Measurements from ENCODE around the gene DALRD3. TPM values are rescaled to one million over a fixed set of nuclear protein-coding genes. Genes with fewer than 3 reads are reported as not detected.

The DALRD3 gene, protein sequence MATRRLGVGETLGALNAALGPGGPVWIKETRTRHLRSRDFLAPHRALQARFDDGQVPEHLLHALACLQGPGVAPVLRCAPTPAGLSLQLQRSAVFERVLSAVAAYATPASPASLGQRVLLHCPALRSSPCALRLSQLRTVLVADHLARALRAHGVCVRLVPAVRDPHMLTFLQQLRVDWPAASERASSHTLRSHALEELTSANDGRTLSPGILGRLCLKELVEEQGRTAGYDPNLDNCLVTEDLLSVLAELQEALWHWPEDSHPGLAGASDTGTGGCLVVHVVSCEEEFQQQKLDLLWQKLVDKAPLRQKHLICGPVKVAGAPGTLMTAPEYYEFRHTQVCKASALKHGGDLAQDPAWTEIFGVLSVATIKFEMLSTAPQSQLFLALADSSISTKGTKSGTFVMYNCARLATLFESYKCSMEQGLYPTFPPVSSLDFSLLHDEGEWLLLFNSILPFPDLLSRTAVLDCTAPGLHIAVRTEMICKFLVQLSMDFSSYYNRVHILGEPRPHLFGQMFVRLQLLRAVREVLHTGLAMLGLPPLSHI
- total RNA-seq = 10 to 100 TPM; 19.5 to 19.7 TPM

DNA sequence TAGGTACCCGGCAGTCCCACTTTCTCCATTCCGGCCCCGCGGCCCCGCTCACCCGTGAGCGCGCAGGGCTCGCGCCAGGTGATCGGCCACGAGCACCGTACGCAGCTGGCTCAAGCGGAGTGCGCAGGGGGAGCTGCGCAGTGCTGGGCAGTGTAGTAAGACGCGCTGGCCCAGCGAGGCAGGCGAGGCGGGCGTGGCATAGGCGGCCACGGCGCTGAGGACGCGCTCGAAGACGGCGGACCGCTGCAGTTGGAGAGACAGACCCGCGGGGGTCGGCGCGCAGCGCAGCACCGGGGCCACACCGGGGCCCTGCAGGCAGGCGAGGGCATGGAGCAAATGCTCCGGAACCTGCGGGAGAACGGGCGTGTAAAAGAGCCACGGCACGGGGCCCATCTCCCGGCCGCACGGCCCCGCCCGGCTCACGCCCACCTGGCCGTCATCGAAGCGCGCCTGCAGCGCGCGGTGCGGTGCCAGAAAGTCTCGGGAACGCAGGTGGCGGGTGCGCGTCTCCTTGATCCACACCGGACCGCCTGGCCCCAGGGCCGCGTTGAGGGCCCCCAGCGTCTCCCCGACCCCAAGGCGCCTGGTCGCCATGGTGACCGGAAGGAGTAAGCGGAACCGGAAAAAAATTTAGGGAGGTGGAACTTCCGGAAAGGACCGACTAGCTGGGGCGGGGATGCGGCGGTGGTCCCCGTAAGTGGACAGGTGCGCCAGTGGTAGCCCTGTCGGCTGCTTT is at the start of gene DALRD3:
Gene DALRD3 (minus strand): TSS at position 610 of the 736 bp plus-strand sequence. CDS start 16 bp downstream, at position 594.
- intact Hi-C loops (cut with micrococcal nuclease) = loop anchor here (1.0 kb wide), 1 partner anchor 100 kb away; the partner anchor contains the start of gene ARIH2
- H3K9me3 Mint-ChIP-seq = no peaks in the 10 kb centered on the region

DNA sequence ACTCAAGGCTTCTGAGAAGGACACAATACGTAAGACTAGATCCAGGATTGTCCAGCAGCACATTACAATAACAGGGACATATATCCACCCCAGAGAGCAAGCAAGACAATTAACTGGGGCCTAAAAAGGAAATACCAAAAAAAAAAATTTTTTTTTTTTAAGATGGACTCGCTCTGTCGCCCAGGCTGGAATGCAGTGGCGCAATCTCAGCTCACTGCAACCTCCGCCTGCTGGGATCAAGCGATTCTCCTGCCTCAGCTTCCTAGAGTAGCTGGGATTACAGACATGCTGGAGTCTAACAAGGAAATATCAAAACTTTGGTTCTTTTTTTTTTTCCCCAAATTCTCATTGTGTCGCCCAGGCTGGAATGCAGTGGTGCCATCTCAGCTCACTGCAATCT is 39.6 kb upstream of the DALRD3 start:
- Mint-ChIP-seq H3K27me3 (ENCODE audit: low read depth) (no peaks in the 10 kb centered on the region), H3K36me3 (ENCODE audit: low read depth) (peaks cover 23% of the 10 kb centered on the region), H3K27ac (no peak overlapping the region), H3K4me1 (ENCODE audit: low read depth) (no peaks in the 10 kb centered on the region), H3K9me3 (no peaks in the 10 kb centered on the region), H3K4me3 (no peak overlapping the region)
- CTCF ChIA-PET = interaction anchor here (0.7 kb wide), 1 partner anchor 477 kb away, joined by 3 read pairs; no protein-coding TSS in a partner anchor
- intact Hi-C loops (cut with micrococcal nuclease) = no loop called here
- no peak for DNase-seq

More for the DNA sequence above, at the start of gene DALRD3:
- Mint-ChIP-seq H3K4me1 (ENCODE audit: low read depth) (peaks cover 23% of the 10 kb centered on the region), H3K27me3 (ENCODE audit: low read depth) (no peaks in the 10 kb centered on the region), H3K27ac (peak within 1 kb of the TSS; percentile 68), H3K4me3 (peak within 1 kb of the TSS; percentile 96), H3K36me3 (ENCODE audit: low read depth) (peaks cover 20% of the 10 kb centered on the region)
- CTCF ChIA-PET = interaction anchor here (1.3 to 8.7 kb wide), 2 partner anchors 9 to 30 kb away, joined by 6 to 84 read pairs; partner anchors contain the start of gene WDR6
- peak; percentile 52 for DNase-seq

DNA sequence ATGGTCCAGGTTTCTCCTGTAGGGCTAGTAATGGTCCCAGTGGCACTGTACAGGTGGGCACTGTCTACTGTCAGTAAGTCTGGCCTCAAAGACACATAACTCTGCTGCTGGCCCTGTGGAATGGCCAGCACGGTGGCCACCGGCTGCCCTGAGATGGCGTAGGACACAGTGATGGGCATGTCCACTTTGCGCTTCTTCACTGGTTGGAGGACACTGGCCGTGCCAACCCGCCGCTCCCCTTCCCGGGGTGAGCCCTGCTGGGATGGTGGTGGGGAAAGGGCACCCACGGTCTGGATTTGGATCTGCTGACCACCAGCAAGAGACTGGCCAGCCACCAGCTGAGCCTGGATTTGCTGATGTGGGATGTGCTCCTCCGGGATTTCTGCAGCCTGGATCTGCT is 38.9 kb upstream of the DALRD3 start:
- Mint-ChIP-seq H3K4me3 (no peak overlapping the region), H3K36me3 (ENCODE audit: low read depth) (peaks cover 23% of the 10 kb centered on the region), H3K9me3 (no peaks in the 10 kb centered on the region), H3K4me1 (ENCODE audit: low read depth) (no peaks in the 10 kb centered on the region), H3K27ac (no peak overlapping the region), H3K27me3 (ENCODE audit: low read depth) (no peaks in the 10 kb centered on the region)
- intact Hi-C loops (cut with micrococcal nuclease) = no loop called here
- no peak for DNase-seq
- CTCF ChIA-PET = no interaction called here

DNA sequence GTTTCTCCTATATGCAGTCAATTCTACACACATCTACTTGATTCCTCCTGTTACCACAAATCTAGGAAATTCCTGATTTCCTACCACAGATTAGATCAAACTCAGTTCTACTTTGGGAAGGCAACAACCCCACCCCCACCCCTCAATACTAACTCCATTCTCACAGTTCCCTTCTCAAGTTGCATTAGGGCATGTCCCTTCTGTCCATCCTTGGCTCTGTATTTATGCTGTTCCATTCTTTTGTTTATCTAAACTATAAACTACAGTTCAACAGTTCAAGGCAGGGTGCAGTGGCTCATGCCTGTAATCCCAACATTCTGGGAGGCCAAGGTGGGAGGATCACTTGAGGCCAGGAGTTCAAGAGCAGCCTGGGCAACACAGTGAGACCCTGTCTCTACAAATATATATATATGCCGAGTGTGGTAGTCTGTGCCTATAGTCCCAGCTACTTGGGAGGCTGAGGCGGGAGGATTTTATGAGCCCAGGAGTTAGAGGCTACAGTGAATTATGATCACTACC is 36.0 kb upstream of the DALRD3 start:
- no peaks in the 10 kb centered on the region for H3K27me3 Mint-ChIP-seq (ENCODE audit: low read depth)
- H3K36me3 Mint-ChIP-seq (ENCODE audit: low read depth) = peaks cover 36% of the 10 kb centered on the region
- intact Hi-C loops (cut with micrococcal nuclease) = no loop called here
- no peak overlapping the region for H3K4me3 Mint-ChIP-seq
- H3K27ac Mint-ChIP-seq = no peak overlapping the region
- no peaks in the 10 kb centered on the region for H3K9me3 Mint-ChIP-seq
- DNase-seq = no peak
- CTCF ChIA-PET = interaction anchor here (1.0 to 1.1 kb wide), 2 partner anchors 20 to 29 kb away, joined by 3 read pairs; no protein-coding TSS in a partner anchor
- peaks cover 2% of the 10 kb centered on the region for H3K4me1 Mint-ChIP-seq (ENCODE audit: low read depth)

DNA sequence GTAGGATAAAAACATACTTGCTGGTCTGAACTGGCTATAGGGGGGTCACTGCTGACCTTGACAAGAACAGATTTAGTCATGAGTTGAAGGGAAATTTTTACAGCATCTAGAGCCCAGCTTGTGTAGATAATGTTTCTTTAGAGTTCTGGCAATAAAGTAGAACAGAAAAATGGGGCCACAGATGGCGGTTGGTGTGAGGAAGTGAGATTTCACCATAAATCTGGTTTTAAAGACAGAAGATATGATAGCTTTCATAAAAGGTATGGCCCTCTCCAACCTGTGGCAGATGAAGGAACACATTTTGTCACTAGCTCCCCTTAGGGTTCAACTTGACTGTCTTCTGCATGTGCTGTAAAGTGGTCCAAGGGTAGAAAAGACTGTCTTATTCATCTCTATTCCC is 35.2 kb upstream of the DALRD3 start:
- Mint-ChIP-seq H3K27me3 (ENCODE audit: low read depth) (no peaks in the 10 kb centered on the region), H3K4me3 (no peak overlapping the region), H3K9me3 (no peaks in the 10 kb centered on the region), H3K27ac (no peak overlapping the region), H3K36me3 (ENCODE audit: low read depth) (peaks cover 36% of the 10 kb centered on the region), H3K4me1 (ENCODE audit: low read depth) (peaks cover 2% of the 10 kb centered on the region)
- intact Hi-C loops (cut with micrococcal nuclease) = no loop called here
- CTCF ChIA-PET = interaction anchor here (1.0 kb wide), 1 partner anchor 30 kb away, joined by 3 read pairs; no protein-coding TSS in a partner anchor
- DNase-seq = no peak

DNA sequence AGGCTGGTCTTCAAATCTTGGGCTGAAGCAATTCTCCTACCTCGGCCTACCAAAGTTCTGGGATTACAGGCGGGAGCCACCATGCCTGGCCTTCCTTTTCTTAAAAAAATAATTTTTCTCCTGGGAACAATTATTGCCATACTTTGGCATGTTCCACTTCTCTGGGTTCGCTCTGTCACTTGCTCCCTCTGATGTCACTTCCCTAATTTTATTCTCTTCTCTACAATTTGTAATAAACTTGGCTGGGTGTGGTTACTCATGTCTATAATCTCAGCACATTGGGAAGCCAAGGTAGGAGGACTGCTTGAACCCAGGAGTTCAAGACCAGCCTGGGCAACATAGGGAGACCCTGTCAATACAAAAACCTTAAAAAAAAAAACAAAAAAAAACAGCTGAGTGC is 16.9 kb upstream of the DALRD3 start:
- Mint-ChIP-seq H3K27ac (no peak overlapping the region), H3K4me3 (no peak overlapping the region), H3K36me3 (ENCODE audit: low read depth) (peaks cover 21% of the 10 kb centered on the region), H3K27me3 (ENCODE audit: low read depth) (no peaks in the 10 kb centered on the region), H3K9me3 (no peaks in the 10 kb centered on the region), H3K4me1 (ENCODE audit: low read depth) (no peaks in the 10 kb centered on the region)
- no peak for DNase-seq
- CTCF ChIA-PET = no interaction called here
- intact Hi-C loops (cut with micrococcal nuclease) = no loop called here

DNA sequence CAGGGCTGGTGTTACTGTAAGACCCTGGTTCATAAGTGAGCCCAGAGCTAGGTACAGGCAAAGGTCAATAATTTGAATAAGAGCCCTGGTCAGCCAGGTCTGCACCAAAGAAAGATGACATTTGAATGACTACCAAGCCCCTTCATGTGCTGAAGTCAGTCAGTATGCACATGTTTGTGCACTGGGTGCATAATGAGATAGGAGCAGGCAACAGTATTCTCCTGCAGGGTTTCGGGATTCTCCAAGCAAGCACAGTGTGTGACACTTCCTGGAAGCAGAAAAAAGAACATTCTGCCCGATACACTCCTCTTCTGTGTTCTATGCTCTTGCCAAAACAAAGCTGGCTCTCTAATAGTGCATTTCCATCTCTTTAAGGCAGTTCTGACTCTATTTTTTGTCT is 16.3 kb upstream of the DALRD3 start:
- no peak for DNase-seq
- Mint-ChIP-seq H3K27ac (no peak overlapping the region), H3K27me3 (ENCODE audit: low read depth) (no peaks in the 10 kb centered on the region), H3K4me1 (ENCODE audit: low read depth) (peaks cover 4% of the 10 kb centered on the region), H3K9me3 (no peaks in the 10 kb centered on the region), H3K36me3 (ENCODE audit: low read depth) (peaks cover 21% of the 10 kb centered on the region), H3K4me3 (no peak overlapping the region)
- CTCF ChIA-PET = no interaction called here
- intact Hi-C loops (cut with micrococcal nuclease) = no loop called here

DNA sequence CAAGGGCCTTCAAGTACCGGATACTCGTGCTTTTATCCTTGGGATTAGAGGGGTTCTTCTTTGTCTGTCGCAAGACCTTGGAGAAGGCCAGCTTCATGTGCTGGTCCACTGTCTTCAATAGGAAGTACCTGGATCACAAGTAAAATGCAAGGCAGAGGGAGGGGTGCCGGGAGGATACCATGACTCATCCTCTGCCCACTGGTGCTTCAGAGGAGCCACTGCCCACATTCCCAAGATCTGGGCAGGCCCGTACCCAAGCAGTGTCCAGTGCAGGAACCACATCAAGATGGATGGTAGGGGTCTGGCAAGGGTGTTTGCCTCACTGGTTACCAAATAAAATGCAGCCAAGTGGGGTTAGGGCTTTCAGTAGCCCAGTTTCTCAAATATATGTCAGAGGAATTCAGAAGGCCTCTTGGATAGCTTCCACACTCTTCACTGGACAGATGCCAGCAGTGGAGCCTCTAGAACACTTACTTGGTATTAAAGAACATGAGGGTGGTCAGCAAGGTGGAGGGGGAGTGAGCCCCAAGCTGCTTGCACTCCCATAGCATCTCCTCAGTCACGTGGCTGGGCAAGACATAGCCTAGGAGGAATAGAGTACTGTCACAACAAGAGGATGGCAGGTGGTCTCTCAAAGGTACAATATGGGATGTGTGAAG is 14.4 kb upstream of the DALRD3 start:
- Mint-ChIP-seq H3K4me3 (no peak overlapping the region), H3K9me3 (no peaks in the 10 kb centered on the region), H3K4me1 (ENCODE audit: low read depth) (peaks cover 15% of the 10 kb centered on the region), H3K27ac (no peak overlapping the region), H3K27me3 (ENCODE audit: low read depth) (no peaks in the 10 kb centered on the region), H3K36me3 (ENCODE audit: low read depth) (peaks cover 32% of the 10 kb centered on the region)
- DNase-seq = no peak
- CTCF ChIA-PET = interaction anchor here (0.8 kb wide), 2 partner anchors 10 to 11 kb away, joined by 3 to 4 read pairs; partner anchors contain the start of gene NDUFAF3
- intact Hi-C loops (cut with micrococcal nuclease) = no loop called here

DNA sequence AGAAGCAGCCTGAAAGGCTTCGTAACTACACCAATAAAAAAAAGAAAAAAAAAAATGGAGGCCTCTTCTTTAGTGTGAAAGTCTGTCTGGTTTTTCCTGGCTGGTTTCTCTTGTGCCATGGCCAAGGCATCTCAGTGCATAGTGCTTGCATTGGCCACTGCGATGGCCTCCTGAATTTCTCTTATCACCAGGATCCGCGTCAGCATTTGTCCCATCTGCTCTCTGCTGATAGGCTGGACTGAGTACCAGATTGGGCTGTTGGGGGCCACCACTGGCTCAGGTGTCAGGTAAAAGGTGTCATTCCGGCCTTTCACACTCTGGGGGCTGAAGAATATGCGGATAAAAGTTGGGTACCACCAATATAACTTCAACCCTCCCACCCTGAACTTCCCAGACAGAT is 11.9 kb upstream of the DALRD3 start:
- intact Hi-C loops (cut with micrococcal nuclease) = no loop called here
- no peak for DNase-seq
- Mint-ChIP-seq H3K9me3 (no peaks in the 10 kb centered on the region), H3K36me3 (ENCODE audit: low read depth) (peaks cover 48% of the 10 kb centered on the region), H3K4me3 (no peak overlapping the region), H3K27ac (peak overlapping the region; percentile 52), H3K27me3 (ENCODE audit: low read depth) (no peaks in the 10 kb centered on the region), H3K4me1 (ENCODE audit: low read depth) (peaks cover 39% of the 10 kb centered on the region)
- CTCF ChIA-PET = interaction anchor here (1.3 to 2.0 kb wide), 2 partner anchors 8 to 10 kb away, joined by 4 to 5 read pairs; partner anchors contain the start of gene NDUFAF3

DNA sequence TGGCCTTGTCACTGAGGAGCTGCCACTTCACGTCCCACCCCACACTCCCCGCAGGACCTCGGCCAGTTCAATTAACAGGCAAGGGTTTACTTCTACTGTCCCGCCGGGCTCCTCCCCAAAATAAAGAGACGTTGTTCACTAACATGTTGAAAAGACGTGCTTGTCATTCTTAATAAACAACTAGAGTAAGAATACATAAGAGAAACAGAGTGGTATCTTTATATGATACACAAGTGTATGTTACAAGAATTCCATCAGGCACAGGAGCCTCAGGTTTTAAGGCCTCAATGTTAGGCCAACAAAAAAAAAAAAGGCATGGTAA is 11.1 kb upstream of the DALRD3 start:
- peak overlapping the region; percentile 91 for H3K4me3 Mint-ChIP-seq
- H3K27me3 Mint-ChIP-seq (ENCODE audit: low read depth) = no peaks in the 10 kb centered on the region
- no peak for DNase-seq
- H3K27ac Mint-ChIP-seq = peak overlapping the region; percentile 89
- no peaks in the 10 kb centered on the region for H3K9me3 Mint-ChIP-seq
- CTCF ChIA-PET = interaction anchor here (1.8 to 1.9 kb wide), 2 partner anchors 22 to 42 kb away, joined by 6 to 7 read pairs; partner anchors contain the start of gene WDR6
- intact Hi-C loops (cut with micrococcal nuclease) = loop anchor here (1.0 to 10.0 kb wide), 7 partner anchors 8 to 695 kb away; partner anchors contain the start of genes DAG1, GMPPB, QRICH1 and TCTA
- peaks cover 52% of the 10 kb centered on the region for H3K36me3 Mint-ChIP-seq (ENCODE audit: low read depth)
- peaks cover 47% of the 10 kb centered on the region for H3K4me1 Mint-ChIP-seq (ENCODE audit: low read depth)

DNA sequence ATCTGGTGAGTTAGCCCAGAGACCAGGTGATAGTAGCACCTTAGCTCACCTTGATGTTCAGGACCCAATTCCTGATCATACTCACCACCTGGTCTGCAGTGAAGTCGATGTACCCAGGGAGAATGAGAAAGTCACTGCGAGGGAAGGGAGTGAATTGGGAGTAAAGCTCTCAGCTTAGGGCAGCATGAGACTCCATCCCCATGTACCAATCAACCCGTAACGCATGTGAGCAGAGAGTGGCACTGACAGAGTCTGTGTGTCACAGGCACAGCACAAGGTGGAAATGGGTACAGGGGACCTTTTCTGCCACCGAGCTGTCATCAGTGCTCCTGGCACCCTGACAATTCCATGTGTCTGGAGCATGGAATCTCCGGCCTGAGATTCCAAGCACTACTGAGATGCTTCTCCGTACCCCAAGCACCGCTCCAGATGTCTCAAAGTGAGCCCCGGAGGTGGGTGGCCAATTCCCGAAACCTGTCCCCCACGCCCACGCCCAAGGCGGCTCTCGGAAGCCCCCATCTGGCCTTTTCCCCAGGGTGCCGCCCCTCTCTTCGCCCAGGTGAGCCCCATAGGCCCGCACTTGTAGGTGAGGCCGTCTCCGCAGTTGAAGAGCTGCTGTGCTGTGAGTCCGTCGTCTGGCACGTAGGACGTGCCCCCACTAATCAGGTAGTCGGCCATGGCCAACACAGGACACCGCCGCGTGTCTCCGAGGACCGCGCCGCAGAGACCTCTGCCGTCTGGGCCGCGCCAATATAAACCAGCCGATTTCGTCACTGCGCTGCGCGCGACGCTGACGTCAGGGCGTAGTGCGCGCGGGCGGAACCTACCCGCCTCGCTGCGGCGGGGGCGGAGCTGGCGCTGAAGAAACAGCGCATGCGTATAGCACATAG is 10.5 kb upstream of the DALRD3 start, which contains the start of gene IMPDH2:
Gene IMPDH2 (minus strand): TSS at position 726 of the 890 bp plus-strand sequence. CDS start 48 bp downstream, at position 678.
- intact Hi-C loops (cut with micrococcal nuclease) = loop anchor here (1.0 to 10.0 kb wide), 7 partner anchors 8 to 696 kb away; partner anchors contain the start of genes DAG1, GMPPB, QRICH1 and TCTA
- Mint-ChIP-seq H3K4me3 (peak within 1 kb of the TSS; percentile 91), H3K27ac (peak within 1 kb of the TSS; percentile 89), H3K9me3 (no peaks in the 10 kb centered on the region), H3K4me1 (ENCODE audit: low read depth) (peaks cover 53% of the 10 kb centered on the region), H3K27me3 (ENCODE audit: low read depth) (no peaks in the 10 kb centered on the region), H3K36me3 (ENCODE audit: low read depth) (peaks cover 54% of the 10 kb centered on the region)
- peak; percentile 94 for DNase-seq
- CTCF ChIA-PET = interaction anchor here (0.7 to 1.9 kb wide), 4 partner anchors 15 to 65 kb away, joined by 3 to 7 read pairs (median 4); partner anchors contain the start of genes QRICH1 and WDR6

Data from activated naive CD4-positive, alpha-beta T cell treated with anti-CD3 and anti-CD28 coated beads for 36 hours (primary cell).